GM21529 (cell line): ENCODE data around the gene PCDH1.
A peak's percentile ranks its signal among the peaks of the same experiment; 100 is the strongest.

Source experiments
- ATAC-seq: cut with Tn5 transposase; IDR thresholded peaks from one replicate; pipeline ENCODE4 v1.9.1; 2021; ENCODE audit not compliant: unreplicated experiment

PCDH1 gene

DNA sequence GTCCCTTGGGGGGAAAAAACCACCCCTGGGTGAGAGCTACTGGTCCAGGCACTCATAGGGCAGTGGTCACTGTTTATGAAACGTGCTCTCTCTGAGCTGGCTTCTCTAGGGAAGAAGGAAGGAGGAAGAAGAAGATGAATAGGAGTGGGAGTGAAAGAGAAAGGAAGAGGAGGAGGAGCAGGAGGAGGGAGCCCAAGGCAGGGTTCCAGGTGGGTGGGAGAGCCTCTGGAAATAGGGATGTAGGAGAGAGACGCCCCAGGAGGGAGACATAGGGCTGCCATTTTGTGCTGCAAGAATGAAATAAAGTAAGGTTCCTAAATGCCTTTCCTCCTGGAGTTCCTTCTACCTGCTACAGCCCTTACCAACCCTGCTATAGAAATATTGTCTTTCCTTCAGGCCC is 65.7 kb downstream of the PCDH1 start:
- ATAC-seq: no peak

DNA sequence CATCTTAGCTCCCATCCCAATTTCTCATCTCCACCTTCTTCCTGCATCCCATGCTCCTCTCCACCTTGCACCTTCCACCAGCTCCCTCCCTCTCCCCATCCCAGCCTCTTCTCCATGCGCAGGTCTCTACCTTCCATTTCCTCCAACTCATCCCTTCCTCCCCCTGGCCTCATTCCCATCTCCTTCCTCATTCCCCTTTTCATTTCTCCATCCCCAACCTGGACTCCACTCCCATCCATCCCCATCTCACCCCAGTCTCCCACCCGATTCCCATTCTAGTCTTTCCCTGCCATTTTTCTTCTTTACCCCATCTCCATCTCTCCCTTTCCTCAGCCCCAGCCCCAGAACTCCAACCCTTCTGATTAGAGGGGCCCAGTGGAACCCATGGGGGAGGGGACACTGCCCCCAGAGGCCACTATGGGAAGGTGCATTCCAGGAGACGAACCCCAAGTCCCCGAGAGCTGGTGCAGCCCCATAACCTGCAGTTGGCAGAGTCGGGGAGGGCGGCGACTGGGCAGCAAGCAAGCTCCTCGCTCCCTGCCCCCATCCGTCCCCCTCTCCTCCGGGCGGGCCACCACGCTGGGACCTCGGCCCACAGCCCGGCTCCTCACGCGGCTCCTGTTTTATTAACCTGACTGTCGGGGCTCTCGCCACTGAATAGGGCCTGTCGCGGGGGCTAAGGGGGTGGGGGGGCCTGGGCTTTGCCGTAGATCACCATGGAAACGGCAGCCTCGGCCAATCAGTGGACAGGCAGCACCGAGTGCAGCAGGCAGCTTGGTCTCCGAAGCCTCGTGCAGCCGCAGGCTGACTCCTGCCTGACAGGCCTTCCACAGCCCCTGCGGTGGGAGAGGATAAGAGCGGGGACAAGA is 66.7 kb downstream of the PCDH1 start:
- peak; percentile 78 for ATAC-seq

DNA sequence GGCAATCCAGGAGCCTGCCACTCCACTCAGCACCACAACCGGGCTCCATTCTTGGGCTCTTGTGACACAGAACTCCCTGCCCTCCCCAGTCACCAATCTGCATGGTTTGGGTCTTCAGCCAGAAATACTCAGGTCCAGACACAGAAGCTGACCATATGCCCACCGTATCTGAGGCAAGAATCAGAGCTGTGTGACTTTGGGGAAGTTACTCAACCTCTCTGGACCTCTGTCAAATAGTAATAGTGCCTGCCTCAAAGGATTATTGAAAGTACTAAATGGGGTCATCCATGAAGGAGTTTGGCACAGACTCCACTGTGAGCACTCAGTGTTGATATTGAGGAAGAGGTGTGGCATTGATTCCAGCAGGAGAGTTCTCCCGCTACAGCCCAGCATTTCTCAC is 67.5 kb downstream of the PCDH1 start:
- no peak for ATAC-seq

DNA sequence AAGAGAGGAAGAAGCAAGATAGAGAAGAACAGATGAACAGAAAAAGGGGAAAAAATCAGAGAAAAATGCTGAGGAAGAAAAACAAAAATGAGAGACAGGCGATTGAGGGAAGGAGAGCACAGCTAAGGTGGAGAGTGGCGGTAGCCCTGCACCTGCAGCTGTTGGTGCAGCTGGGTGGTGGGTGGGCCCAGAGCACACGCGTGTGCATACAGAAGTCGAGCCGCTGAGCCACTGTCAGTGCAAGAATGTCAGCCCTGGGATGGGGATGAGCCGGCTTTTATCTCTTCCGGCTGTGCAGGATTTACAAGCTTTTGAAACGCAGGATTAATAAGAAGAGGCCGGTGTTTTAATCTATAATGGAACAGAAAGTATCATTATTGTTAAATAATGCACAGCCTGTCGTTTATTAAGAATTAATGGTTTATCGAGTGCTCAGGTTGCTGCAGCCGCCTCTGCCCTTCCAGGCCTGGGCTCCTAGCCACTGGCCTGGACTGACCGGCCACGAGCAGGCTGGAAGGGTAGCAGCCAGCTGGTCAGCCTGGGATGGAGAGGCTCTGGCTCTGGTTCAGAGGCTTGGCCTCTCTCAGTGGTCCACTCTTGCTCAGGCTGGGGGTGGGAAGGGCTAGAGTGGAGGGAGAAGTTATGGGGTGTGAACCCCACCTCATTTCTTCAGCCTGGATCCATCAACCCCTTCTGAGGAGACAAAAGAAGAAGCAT is 68.7 kb downstream of the PCDH1 start:
- ATAC-seq: no peak

DNA sequence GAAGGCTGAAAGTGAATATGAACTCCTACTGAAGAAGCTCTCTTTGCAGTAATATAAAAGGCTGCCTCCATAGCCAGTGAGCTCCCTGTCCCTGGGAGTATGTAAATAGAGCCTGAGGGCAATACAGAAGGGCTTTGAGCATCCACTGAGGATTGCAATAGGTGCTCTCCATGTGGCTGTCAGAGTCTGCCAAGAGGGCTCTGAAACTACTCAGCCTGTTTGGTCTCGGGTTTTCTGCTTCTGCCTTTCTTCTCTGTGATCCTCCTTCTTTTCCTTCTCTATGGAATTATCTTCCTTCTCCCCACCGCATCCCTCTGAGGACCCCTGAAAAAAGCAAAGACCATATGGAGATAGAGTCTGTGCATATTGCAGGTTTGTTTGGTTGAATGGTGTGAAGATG is 69.4 kb downstream of the PCDH1 start:
- ATAC-seq: no peak

DNA sequence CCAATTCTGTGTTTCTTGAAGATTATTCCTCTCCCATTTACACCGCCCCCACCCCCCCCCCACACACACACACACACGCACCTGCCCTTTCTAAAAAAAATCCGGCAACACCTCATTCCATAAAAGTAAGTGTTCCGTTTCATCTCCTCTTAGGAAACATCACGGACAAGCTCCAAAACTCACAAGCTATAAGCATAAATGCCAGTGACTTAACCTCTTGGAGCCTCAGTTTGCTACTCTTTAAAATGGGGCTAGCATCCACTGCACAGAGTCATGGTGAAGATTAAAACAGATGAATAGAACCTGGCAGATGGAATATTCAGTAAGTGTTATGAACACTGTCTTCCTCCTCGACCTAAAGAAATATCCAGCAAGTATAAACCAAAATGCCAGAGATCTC is 70.5 kb downstream of the PCDH1 start:
- ATAC-seq: no peak

DNA sequence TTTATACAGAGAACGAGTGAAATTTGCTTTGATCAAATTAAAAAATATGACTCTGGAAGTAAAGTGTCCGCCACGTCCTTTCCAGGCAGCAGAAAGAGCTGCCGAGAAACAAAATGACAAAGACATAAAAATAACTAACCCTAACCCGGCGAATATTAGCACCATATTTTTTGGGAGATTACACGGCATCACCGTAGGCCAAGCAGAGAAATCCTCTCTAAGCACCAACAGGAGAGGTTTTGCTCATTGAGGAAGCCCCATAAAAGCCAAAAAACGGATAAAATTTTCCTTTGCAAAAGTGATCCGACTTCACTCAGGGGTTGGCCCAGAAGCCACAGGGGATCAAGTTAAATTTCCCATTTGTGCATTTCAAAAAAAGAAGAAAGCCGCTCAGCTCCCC is 70.9 kb downstream of the PCDH1 start:
- no peak for ATAC-seq

DNA sequence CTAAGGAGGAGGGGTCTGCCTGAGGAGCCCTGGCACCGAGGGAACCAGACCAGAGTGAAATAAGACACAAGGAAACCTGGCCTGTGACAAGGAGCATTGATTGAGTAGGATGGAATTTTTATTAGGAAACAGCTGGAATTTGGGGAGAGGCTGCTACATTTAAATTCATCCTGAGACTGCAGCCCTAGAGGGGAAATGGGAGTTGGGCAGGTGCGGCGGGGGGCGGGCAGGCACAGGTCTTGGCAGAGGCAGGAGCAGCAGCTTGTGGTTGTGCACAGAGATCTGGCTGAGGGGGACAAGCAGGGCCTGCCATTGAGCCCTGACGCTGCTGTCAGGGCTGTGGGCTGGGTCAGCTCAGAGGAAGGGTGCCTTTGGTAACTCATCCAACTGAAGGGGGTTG is 71.6 kb downstream of the PCDH1 start:
- no peak for ATAC-seq

DNA sequence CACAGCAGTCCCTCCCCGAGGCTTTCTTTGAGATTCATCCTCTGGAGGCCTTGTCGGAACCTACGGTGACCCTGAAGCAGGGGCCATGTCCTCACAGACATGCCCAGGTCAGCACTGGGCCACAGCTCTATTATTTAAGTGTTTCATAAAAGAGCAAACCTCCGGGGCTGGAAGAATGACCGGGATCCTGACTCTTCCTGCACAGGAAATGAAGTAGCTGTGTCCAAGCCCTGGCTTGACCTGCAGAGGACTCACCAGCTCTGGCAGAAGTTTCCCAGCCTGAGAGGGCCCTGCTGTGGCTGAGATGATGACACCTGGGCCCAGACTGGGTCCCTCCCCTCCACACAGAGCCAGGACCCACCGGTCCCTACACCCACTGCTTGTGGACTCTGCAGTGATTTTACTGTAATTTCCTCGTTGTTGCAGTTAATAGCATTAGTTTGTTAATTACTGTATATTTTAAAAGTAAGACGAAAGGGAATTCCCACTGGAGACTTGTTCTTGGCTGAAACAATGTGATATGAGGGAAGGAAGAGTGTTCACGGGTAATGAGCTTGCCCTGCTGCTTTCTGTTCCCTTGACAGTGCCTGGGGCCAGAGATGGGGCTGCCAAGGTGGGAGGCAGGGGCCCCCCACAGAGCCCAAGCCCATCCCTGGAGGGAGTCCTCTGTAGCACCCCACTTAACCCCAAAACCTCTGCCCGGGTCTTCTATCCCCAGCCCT is 72.2 kb downstream of the PCDH1 start:
- no peak for ATAC-seq

DNA sequence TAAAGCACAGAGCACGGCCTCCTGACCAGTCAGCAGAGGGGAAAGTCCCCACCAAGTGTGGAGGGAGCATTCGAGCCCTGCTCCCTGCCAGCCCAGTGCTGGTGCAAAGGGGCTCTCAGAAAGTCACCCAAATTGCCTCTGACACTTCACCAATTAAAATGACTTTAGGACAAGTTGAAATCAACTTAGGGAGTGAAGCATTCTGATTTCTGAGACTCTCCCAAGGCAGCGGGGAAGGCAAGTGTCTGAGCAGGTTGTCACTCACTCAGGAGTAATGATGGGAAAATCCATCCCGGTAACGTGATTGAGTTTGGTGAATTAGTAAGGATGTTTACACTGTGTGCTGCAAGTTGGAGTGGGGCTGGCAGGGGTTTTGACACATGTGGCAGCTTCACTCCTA is 73.7 kb downstream of the PCDH1 start:
- ATAC-seq: no peak
